PC-3 (cell line): Measurements from ENCODE around the gene NUFIP2. TPM values are rescaled to one million over a fixed set of nuclear protein-coding genes. Genes with fewer than 3 reads are reported as not detected.

Experiments
- ATAC-seq: fragments of 200-7000 bp; cut with Tn5 transposase; 2 replicates; pipeline ENCODE4 v1.9.1; 2020; ENCODE audit warnings: mild to moderate bottlenecking, moderate library complexity
- BruUV-seq: library from RNA; stranded (reverse); fragments of 400-500 nt; replicated peaks from 2 replicates; lab custom pipeline; 2021; lab: Mats Ljungman, UMichigan
- CTCF ChIA-PET: fragments of 300-600 bp; sonication (Branson Sonifier 250); formaldehyde crosslinking; loops from one replicate; lab custom pipeline; 2022; ENCODE audit warnings: antibody characterized with exemption; lab: Charles Lee
- POLR2A ChIA-PET: fragments of 300-600 bp; sonication (Branson Sonifier 250); formaldehyde crosslinking; loops from one replicate; lab custom pipeline; 2022; ENCODE audit warnings: antibody characterized with exemption; ENCODE audit not compliant: unreplicated experiment; lab: Charles Lee
- DNase-seq: peaks from one replicate; pipeline ENCODE4 v3.0.0-alpha.2; 2015
- H2AFZ ChIP-seq: fragments of 300-600 bp; sonication (generic); 2 replicates; pipeline ENCODE4 v1.6.0; 2016; ENCODE audit warnings: antibody characterized with exemption, low read length
- H3F3A ChIP-seq: fragments of 300-600 bp; sonication (generic); one replicate; pipeline ENCODE4 v1.6.0; 2017; ENCODE audit warnings: antibody characterized with exemption, low read length, control low read depth, mild to moderate bottlenecking; ENCODE audit not compliant: unreplicated experiment
- H3K27ac ChIP-seq: fragments of 300-600 bp; sonication (generic); 2 replicates; pipeline ENCODE4 v1.5.1; 2016; ENCODE audit warnings: mild to moderate bottlenecking, low read length
- H3K27me3 ChIP-seq: fragments of 300-600 bp; sonication (generic); 2 replicates; pipeline ENCODE4 v1.6.1; 2016; ENCODE audit warnings: low read length, mixed read lengths
- H3K36me3 ChIP-seq: fragments of 300-600 bp; sonication (generic); 2 replicates; pipeline ENCODE4 v1.6.1; 2016; ENCODE audit warnings: low read depth, mixed run types, low read length, mixed read lengths
- H3K4me1 ChIP-seq: fragments of 300-600 bp; sonication (generic); 2 replicates; pipeline ENCODE4 v1.5.1; 2016; ENCODE audit warnings: low read length; ENCODE audit not compliant: insufficient read depth
- H3K4me2 ChIP-seq: fragments of 300-600 bp; sonication (generic); 2 replicates; pipeline ENCODE4 v1.6.0; 2016; ENCODE audit warnings: low read length
- H3K4me3 ChIP-seq: fragments of 300-600 bp; sonication (generic); 2 replicates; pipeline ENCODE4 v1.5.1; 2016; ENCODE audit warnings: mild to moderate bottlenecking, low read length, mixed read lengths
- H3K79me2 ChIP-seq: fragments of 300-600 bp; sonication (generic); 2 replicates; pipeline ENCODE4 v1.6.1; 2017; ENCODE audit warnings: low read length, mixed read lengths
- H3K9ac ChIP-seq: fragments of 300-600 bp; sonication (generic); 2 replicates; pipeline ENCODE4 v1.6.0; 2016; ENCODE audit warnings: mild to moderate bottlenecking, low read length
- H3K9me2 ChIP-seq: fragments of 300-600 bp; sonication (generic); replicated peaks from 2 replicates; pipeline ENCODE4 v1.6.1; 2016; ENCODE audit warnings: mixed run types, low read length, mixed read lengths
- H3K9me3 ChIP-seq: fragments of 300-600 bp; sonication (generic); 2 replicates; pipeline ENCODE4 v1.6.1; 2016; ENCODE audit warnings: low read length, mixed read lengths
- H4K20me1 ChIP-seq: fragments of 300-600 bp; sonication (generic); 2 replicates; pipeline ENCODE4 v1.6.1; 2016; ENCODE audit warnings: low read length, mixed read lengths
- CTCF ChIP-seq: fragments of 300-600 bp; sonication (generic); conservative IDR thresholded peaks from 2 replicates; pipeline ENCODE4 v1.5.1; 2017; ENCODE audit warnings: antibody characterized with exemption, low read depth, mild to moderate bottlenecking, low read length
- EZH2 ChIP-seq: fragments of 300-600 bp; sonication (generic); IDR thresholded peaks from one replicate; pipeline ENCODE4 v1.6.1; 2017; ENCODE audit warnings: antibody characterized with exemption, mild to moderate bottlenecking, low read length; ENCODE audit not compliant: unreplicated experiment
- EZH2phosphoT487 ChIP-seq: fragments of 300-600 bp; sonication (generic); IDR thresholded peaks from 2 replicates; pipeline ENCODE4 v1.6.1; 2018; ENCODE audit warnings: mild to moderate bottlenecking, antibody characterized with exemption, low read length, borderline replicate concordance
- intact Hi-C: fragments of 100-400 bp; cut with micrococcal nuclease; formaldehyde crosslinking; loops from 2 replicates; pipeline ENCODE4 v1.9.0; 2023
- total RNA-seq: library from RNA; depleted of rRNA; stranded (reverse); fragments of >200 nt; gene quantifications from 2 replicates; pipeline ENCODE4 v1.2.3, GENCODE V29; 2014

The NUFIP2 gene
- total RNA-seq, 1 experiment from 2014 or later: 16.1 TPM

- no peaks in the 10 kb centered on the region for H3K27me3 ChIP-seq
- H3K4me3 ChIP-seq: no peak overlapping the region
- no peak overlapping the region for H3K4me2 ChIP-seq
- no peak for TF ChIP-seq EZH2phosphoT487
- TF ChIP-seq CTCF: no peak
- H3K79me2 ChIP-seq: peaks cover 5% of the 10 kb centered on the region; the same call in 1 of the 2 replicates
- DNase-seq (no peak), ATAC-seq (no peak)
- H3K27ac ChIP-seq: no peak overlapping the region
- peaks cover 29% of the 10 kb centered on the region for H3K36me3 ChIP-seq
- intact Hi-C loops: no loop called here
- no peak overlapping the region for H2AFZ ChIP-seq
- ChIA-PET CTCF (no interaction called here), POLR2A (interaction anchor here (0.6 kb wide), 1 partner anchor 13 kb away, joined by 7 read pairs; no protein-coding TSS in a partner anchor)
- H3K9me2 ChIP-seq: no peaks in the 10 kb centered on the region
- H3K4me1 ChIP-seq: no peaks in the 10 kb centered on the region
- BruUV-seq: no TSS peak
- H4K20me1 ChIP-seq: peaks cover 8% of the 10 kb centered on the region; the same call in 1 of the 2 replicates
- H3K9me3 ChIP-seq: no peaks in the 10 kb centered on the region
- no peaks in the 10 kb centered on the region for H3F3A ChIP-seq
- H3K9ac ChIP-seq: no peak overlapping the region
These were observed 36.2 kb downstream of the NUFIP2 start for GRCh38 chr17:29257756-29258155.

- Histone ChIP-seq H3F3A (no peaks in the 10 kb centered on the region), H3K27ac (no peak overlapping the region), H3K9me3 (no peaks in the 10 kb centered on the region), H3K27me3 (no peaks in the 10 kb centered on the region), H3K36me3 (peaks cover 24% of the 10 kb centered on the region; the same call in 1 of the 2 replicates), H2AFZ (no peak overlapping the region), H4K20me1 (peaks cover 6% of the 10 kb centered on the region; the same call in 1 of the 2 replicates), H3K79me2 (0 out of 2 replicates have a peak, but pooled peaks cover 4% of the 10 kb centered on the region), H3K4me1 (no peaks in the 10 kb centered on the region), H3K9me2 (no peaks in the 10 kb centered on the region), H3K4me3 (no peak overlapping the region), H3K9ac (no peak overlapping the region), H3K4me2 (no peak overlapping the region)
- intact Hi-C loops: no loop called here
- BruUV-seq: no TSS peak
- POLR2A ChIA-PET: interaction anchor here (0.6 kb wide), 1 partner anchor 14 kb away, joined by 7 read pairs; no protein-coding TSS in a partner anchor
- ATAC-seq: no peak
- TF ChIP-seq CTCF (no peak), EZH2phosphoT487 (no peak), EZH2 (no peak)
- CTCF ChIA-PET: interaction anchor here (0.7 to 0.8 kb wide), 3 partner anchors 36 to 111 kb away, joined by 4 to 5 read pairs (median 4); no protein-coding TSS in a partner anchor
- no peak for DNase-seq
These were observed 37.0 kb downstream of the NUFIP2 start for GRCh38 chr17:29256735-29257466.
